OCI-LY7 (cell line): ENCODE results near the gene TMEM63A.

Experiments
- CTCF ChIP-seq: fragments of 200-600 bp; sonication (generic); conservative IDR thresholded peaks from 2 replicates; pipeline ENCODE4 v1.5.1; 2014; ENCODE audit warnings: mild to moderate bottlenecking, antibody characterized with exemption, low read length, moderate library complexity, mixed read lengths
- EZH2phosphoT487 ChIP-seq: fragments of 200-600 bp; sonication (generic); IDR thresholded peaks from 2 replicates; pipeline ENCODE4 v1.6.1; 2018; ENCODE audit warnings: low read depth, borderline replicate concordance, mild to moderate bottlenecking, mixed run types, antibody characterized with exemption, low read length, moderate library complexity, mixed read lengths

- TF ChIP-seq CTCF, result no peak
- TF ChIP-seq EZH2phosphoT487, result no peak
Measured at GRCh38 chr1:225849925-225850324, 32.3 kb downstream of the TMEM63A start.
